Astrocyte of the spinal cord (primary cell): ENCODE results near the gene HNRNPA1.
A peak's percentile ranks its signal among the peaks of the same experiment; 100 is the strongest.

Experiments used
- DNase-seq: peaks from one replicate; pipeline ENCODE4 v3.0.0; 2011; ENCODE audit warnings: low read depth, low spot score
- H3K4me3 ChIP-seq: 2 replicates; pipeline ENCODE4 v1.5.1; 2011; ENCODE audit warnings: low read depth, mild to moderate bottlenecking, low read length, moderate library complexity
- in situ Hi-C: cut with HindIII; loops from 2 replicates; pipeline ENCODE4 v1.10.0; 2017; ENCODE audit warnings: low sequenced_read_pairs
- TF ChIP-seq, protein P1 (sequence below): IDR thresholded peaks from 2 replicates; pipeline ENCODE4 v1.5.1; 2012; ENCODE audit warnings: low read depth, mild to moderate bottlenecking, low read length, inconsistent platforms

The HNRNPA1 gene

DNA sequence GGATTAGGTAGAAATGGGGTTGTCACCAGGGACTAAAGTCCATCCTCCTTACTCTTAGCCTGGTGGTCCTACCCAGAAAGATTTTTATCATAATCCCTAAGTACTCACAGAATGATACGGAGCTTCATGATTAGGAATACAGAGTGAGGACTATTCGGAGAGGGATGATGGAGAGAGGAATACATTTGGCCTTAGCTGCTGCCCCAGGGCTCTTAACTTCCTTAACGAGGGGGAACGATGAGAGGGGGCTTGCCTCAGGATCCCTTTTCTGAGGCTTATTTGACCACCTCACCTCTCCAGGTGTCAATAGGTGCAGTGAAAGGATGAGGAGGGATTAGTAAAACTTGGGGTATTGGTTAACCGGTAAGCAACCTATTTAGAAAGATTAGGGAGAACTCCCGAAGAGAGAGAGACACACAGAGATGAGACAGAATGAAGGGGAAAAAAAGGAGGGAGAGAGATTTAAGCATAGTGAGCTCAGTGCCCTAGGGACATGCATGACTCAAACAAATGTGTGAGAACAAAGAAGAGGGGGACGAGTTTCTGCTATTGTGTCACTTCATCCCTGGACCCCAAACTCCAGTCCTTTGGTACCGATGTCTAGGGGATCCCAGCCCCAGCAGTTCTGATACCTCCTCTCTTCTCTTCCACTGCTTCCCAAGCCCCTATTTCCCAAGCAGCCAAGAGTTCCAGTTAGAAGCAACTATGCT, 19.1 kb downstream of the HNRNPA1 start:
- H3K4me3 ChIP-seq = no peak overlapping the region
- no peak for DNase-seq
- in situ Hi-C loops = no loop called here
- TF ChIP-seq, protein P1, sequence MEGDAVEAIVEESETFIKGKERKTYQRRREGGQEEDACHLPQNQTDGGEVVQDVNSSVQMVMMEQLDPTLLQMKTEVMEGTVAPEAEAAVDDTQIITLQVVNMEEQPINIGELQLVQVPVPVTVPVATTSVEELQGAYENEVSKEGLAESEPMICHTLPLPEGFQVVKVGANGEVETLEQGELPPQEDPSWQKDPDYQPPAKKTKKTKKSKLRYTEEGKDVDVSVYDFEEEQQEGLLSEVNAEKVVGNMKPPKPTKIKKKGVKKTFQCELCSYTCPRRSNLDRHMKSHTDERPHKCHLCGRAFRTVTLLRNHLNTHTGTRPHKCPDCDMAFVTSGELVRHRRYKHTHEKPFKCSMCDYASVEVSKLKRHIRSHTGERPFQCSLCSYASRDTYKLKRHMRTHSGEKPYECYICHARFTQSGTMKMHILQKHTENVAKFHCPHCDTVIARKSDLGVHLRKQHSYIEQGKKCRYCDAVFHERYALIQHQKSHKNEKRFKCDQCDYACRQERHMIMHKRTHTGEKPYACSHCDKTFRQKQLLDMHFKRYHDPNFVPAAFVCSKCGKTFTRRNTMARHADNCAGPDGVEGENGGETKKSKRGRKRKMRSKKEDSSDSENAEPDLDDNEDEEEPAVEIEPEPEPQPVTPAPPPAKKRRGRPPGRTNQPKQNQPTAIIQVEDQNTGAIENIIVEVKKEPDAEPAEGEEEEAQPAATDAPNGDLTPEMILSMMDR = no peak

DNA sequence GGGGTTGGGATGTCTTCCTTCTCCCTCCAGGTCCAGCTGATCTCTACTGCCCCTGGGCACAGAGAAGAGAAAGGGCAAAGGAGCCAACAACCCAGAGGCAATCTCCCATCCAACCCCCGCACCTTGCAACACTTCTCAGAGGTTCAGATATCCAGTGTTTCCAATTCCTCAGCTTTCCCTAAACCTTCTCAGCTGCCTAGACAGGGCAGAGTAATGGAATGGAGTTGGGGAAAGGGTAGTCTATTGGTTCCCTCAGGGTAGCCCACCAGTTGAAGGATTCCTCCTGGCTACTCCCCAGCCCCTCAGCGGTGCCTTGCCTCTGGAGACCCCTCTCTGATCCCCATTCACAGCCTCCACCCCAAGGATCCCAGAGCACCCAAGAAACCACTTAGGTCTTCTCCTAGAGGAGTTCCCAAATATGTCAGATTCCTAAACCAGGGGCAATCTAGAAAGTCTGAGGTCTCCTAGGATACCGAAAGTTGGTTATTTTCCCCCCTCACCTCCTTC, 19.8 kb downstream of the HNRNPA1 start:
- TF ChIP-seq, protein P1 = no peak
- H3K4me3 ChIP-seq = peak overlapping the region; percentile 28
- in situ Hi-C loops = no loop called here
- no peak for DNase-seq

DNA sequence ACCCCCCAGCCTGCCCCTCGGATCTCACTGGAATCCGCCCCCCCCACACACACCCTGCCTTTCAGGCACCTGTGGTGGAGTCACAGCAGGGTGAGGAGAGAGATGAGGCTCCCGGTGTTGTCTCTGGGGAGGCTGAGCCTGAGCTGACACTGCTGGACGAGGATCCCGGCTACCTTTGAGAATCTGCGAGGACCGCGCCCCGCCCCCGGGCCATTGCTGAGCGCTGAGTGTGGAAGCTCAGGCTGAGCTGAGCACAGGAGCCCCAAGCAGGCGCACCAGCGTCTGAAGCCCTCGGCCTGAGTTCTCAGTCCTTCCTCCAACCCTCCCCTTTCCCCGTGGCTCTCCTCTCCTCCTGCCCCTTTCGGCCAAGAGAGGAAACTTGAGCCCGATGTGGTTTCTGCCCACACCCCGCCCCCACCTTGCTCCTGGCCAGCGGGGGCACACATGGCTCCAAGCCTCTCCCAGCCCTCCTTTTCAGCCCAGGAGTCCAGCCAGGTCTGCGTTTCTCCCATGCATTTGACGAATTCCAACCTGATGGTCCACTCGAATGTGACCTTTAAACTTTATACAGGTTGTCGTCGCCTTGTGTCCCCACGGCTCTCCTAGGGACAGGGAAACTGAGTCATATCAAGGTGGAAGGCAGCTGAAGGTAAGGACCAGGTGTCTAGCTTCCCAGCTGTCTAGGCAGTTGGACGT, 20.4 kb downstream of the HNRNPA1 start, which contains the start of gene NFE2:
Gene NFE2 (minus strand): TSS at position 284 of the 696 bp plus-strand sequence. CDS start 5,767 bp downstream, outside the sequence.
- TF ChIP-seq, protein P1 = no peak
- H3K4me3 ChIP-seq = peak within 1 kb of the TSS; percentile 28
- DNase-seq = peak; percentile 70
- in situ Hi-C loops = no loop called here

DNA sequence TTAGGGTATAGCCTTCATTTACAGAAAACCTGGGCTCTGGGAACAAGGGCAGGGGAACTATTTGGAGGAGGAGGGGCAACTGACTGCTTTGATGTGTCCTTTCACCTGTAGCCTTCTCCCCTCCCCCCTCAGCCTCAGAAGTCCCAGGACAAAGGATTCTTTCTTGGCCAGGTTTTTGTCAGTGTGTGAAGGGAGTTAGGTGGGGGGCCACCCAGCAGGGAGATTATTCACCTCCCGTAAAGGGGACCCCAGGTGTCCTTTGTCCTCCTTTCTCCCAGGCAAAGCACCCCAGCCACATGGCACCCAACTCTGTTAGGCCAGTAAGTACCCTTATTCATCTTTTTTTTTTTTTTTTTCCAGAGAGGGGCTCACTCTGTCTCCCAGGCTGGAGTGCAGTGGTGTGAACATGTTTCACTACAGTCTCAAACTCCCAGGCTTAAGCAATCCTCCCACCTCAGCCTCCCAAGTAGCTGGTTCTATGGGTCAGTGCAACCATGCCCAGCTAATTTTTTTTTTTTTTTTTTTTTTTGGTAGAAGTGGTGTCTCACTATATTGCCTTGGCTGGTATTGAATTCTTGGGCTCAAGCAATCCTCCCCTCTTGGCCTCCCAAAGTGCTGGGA, 21.0 kb downstream of the HNRNPA1 start:
- TF ChIP-seq, protein P1 = no peak
- no peak for DNase-seq
- no peak overlapping the region for H3K4me3 ChIP-seq
- in situ Hi-C loops = no loop called here

DNA sequence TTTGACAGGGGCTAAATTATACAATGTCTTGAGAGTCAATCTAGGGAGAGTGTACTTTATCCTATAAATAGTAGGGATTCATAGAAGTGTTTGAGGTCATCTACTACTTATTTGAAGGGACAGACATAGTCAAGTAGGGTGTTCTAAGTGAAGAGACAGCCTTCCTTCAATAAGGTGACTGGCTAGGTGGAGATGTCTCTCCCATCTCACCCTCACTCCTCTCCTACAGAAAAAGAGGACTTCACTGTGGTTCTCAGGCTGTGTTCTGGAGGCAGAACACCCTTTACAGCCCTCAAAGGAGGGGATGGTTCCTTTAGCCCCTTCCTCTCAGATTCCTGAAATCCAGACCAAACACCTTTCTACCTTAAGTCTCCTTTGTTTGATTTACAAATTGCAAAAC, 23.1 kb downstream of the HNRNPA1 start:
- DNase-seq = no peak
- in situ Hi-C loops = no loop called here
- TF ChIP-seq, protein P1 = no peak
- H3K4me3 ChIP-seq = no peak overlapping the region

DNA sequence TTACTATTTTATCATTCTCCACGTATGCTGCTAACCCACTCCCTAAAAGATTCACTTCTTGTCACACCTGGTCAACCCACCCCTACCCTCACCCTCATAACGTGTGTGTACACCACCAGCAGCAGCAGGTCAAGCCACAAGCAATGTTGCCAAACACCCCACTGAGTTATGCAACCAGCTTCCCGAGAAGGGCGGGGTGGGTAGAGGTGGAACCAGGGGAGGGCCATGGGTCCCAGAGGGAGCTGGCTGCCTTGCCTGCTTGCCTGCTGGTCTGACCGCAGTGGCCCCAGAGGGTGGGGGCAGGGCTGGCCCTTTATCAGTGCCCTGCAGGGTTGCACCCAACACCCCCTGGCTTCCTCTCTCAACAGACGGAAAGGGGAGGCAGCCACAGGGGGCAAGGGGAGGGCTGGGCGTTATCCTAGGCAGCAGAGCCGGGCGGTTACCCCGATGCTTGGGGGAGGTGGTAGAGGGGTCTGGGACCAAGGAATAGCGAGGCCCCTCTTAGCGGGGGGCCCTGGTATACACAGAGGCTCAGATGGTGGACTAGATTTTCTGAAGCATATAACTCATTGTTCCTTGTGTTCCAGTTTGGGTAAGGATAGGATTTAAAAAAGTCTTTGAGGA, 23.8 kb downstream of the HNRNPA1 start:
- TF ChIP-seq, protein P1 = no peak
- no peak for DNase-seq
- in situ Hi-C loops = no loop called here
- no peak overlapping the region for H3K4me3 ChIP-seq
